H1 (cell line): ENCODE measurements around the gene AGAP1. TPM values are rescaled to one million over a fixed set of nuclear protein-coding genes. Genes with fewer than 3 reads are reported as not detected.

Experiments used
- CTCF ChIA-PET: fragments of 300-600 bp; sonication (Branson Sonifier 250); formaldehyde crosslinking; loops from one replicate; lab custom pipeline; 2021; ENCODE audit not compliant: partially characterized antibody; lab: Charles Lee
- POLR2A ChIA-PET: fragments of 300-600 bp; sonication (Branson Sonifier 250); formaldehyde crosslinking; loops from one replicate; lab custom pipeline; 2021; ENCODE audit warnings: inconsistent platforms; ENCODE audit not compliant: partially characterized antibody; lab: Charles Lee
- DNase-seq, 2 experiments: peaks; one replicate each; pipeline versions ENCODE4 v3.0.0 to v3.0.0-alpha.2; 2010 to 2022; ENCODE audit warnings: low spot score in 2 of 2, low read depth in 1 of 2, mixed read lengths in 1 of 2
- FAIRE-seq: peaks from 2 replicates; lab custom pipeline; 2011; peaks lifted over from hg19 to GRCh38; lab: Jason Lieb, UNC
- H2AFZ ChIP-seq: 2 replicates; pipeline ENCODE4 v1.8.1; 2012; ENCODE audit warnings: low read length, inconsistent platforms
- H2AK5ac ChIP-seq: 2 replicates; pipeline ENCODE4 v1.6.1; 2013; ENCODE audit warnings: low read depth, low read length
- H2BK120ac ChIP-seq: replicated peaks from 2 replicates; pipeline ENCODE3; 2013; ENCODE audit warnings: low read depth, low read length, inconsistent platforms
- H2BK12ac ChIP-seq: 2 replicates; pipeline ENCODE4 v1.6.1; 2013; ENCODE audit warnings: low read depth, low read length
- H2BK15ac ChIP-seq: 2 replicates; pipeline ENCODE4 v1.6.1; 2013; ENCODE audit warnings: low read length
- H2BK20ac ChIP-seq: 2 replicates; pipeline ENCODE4 v1.6.1; 2013; ENCODE audit warnings: low read length
- H2BK5ac ChIP-seq: 2 replicates; pipeline ENCODE4 v1.6.1; 2013; ENCODE audit warnings: low read depth, low read length
- H3K14ac ChIP-seq: 2 replicates; pipeline ENCODE4 v1.6.1; 2013; ENCODE audit warnings: inconsistent platforms; ENCODE audit not compliant: insufficient read length
- H3K18ac ChIP-seq: 2 replicates; pipeline ENCODE4 v1.6.1; 2013; ENCODE audit warnings: low read length; ENCODE audit errors: extremely low read depth
- H3K23ac ChIP-seq: 2 replicates; pipeline ENCODE4 v1.6.1; 2013; ENCODE audit warnings: inconsistent platforms; ENCODE audit not compliant: insufficient read length
- H3K23me2 ChIP-seq: 2 replicates; pipeline ENCODE4 v1.6.1; 2013; ENCODE audit warnings: low read depth, low read length
- H3K27ac ChIP-seq: 2 replicates; pipeline ENCODE4 v1.6.1; 2011; ENCODE audit warnings: low read depth, low read length, inconsistent platforms
- H3K27me3 ChIP-seq, 4 experiments: replicated peaks in 1 of 4; 1 replicate in 1 of 4; 2 replicates in 3 of 4; pipeline versions ENCODE4 v1.6.1 to v1.8.1; 2011 to 2013; ENCODE audit warnings: low read length in 3 of 4, mild to moderate bottlenecking in 3 of 4, inconsistent platforms in 2 of 4, mixed read lengths in 2 of 4, moderate library complexity in 1 of 4; ENCODE audit not compliant: control insufficient read depth in 3 of 4, insufficient read depth in 3 of 4; ENCODE audit errors: extremely low read depth in 1 of 4
- H3K36me3 ChIP-seq, 4 experiments: 2 replicates each; pipeline versions ENCODE4 v1.6.1 to v1.8.1; 2011 to 2013; ENCODE audit warnings: mild to moderate bottlenecking in 4 of 4, low read length in 3 of 4, moderate library complexity in 2 of 4, control low read depth in 1 of 4, inconsistent platforms in 1 of 4; ENCODE audit not compliant: insufficient read depth in 4 of 4, control insufficient read depth in 2 of 4
- H3K4ac ChIP-seq: replicated peaks from 2 replicates; pipeline ENCODE3; 2013; ENCODE audit warnings: low read length, low read depth, mixed read lengths, inconsistent platforms; ENCODE audit not compliant: insufficient read length
- H3K4me1 ChIP-seq, 4 experiments: replicated peaks in 1 of 4; 1 replicate in 1 of 4; 2 replicates in 3 of 4; pipeline versions ENCODE4 v1.6.1 to v1.8.1; 2011 to 2013; ENCODE audit warnings: low read length in 3 of 4, inconsistent platforms in 2 of 4, mixed read lengths in 1 of 4; ENCODE audit not compliant: insufficient read depth in 4 of 4, control insufficient read depth in 3 of 4
- H3K4me2 ChIP-seq, 2 experiments: 2 replicates each; pipeline versions ENCODE4 v1.6.1 to v1.8.1; 2011 to 2013; ENCODE audit warnings: low read depth in 2 of 2, low read length in 2 of 2, control low read depth in 1 of 2, inconsistent platforms in 1 of 2, mild to moderate bottlenecking in 1 of 2; ENCODE audit not compliant: insufficient read depth in 1 of 2
- H3K4me3 ChIP-seq, 4 experiments: fragments of 200-600, 300-600 bp in 1 of 4; sonication (generic), shearing (Covaris generic), sonication (Bioruptor Twin) in 1 of 4; 2 replicates each; pipeline versions ENCODE4 v1.5.1 to v1.8.1; 2011 to 2016; ENCODE audit warnings: low read length in 4 of 4, low read depth in 3 of 4, control low read depth in 2 of 4, inconsistent platforms in 2 of 4, mild to moderate bottlenecking in 2 of 4, mixed read lengths in 1 of 4, moderate library complexity in 1 of 4; ENCODE audit not compliant: insufficient read depth in 2 of 4; ENCODE audit errors: extremely low read depth in 1 of 4
- H3K56ac ChIP-seq: replicated peaks from 2 replicates; pipeline ENCODE3; 2013; ENCODE audit warnings: low read depth, mild to moderate bottlenecking, mixed read lengths, low read length, inconsistent platforms; ENCODE audit not compliant: insufficient read length
- H3K79me1 ChIP-seq: 2 replicates; pipeline ENCODE4 v1.6.1; 2013; ENCODE audit warnings: low read depth, low read length, control low read depth
- H3K79me2 ChIP-seq, 2 experiments: 2 replicates each; pipeline versions ENCODE4 v1.6.1 to v1.8.1; 2012 to 2013; ENCODE audit warnings: low read length in 2 of 2, mild to moderate bottlenecking in 2 of 2, inconsistent platforms in 1 of 2; ENCODE audit not compliant: insufficient read depth in 2 of 2, control insufficient read depth in 1 of 2
- H3K9ac ChIP-seq, 4 experiments: replicated peaks in 1 of 4; 1 replicate in 1 of 4; 2 replicates in 3 of 4; pipeline versions ENCODE4 v1.6.1 to v1.8.1; 2011 to 2013; ENCODE audit warnings: low read depth in 3 of 4, low read length in 3 of 4, control low read depth in 2 of 4, mild to moderate bottlenecking in 2 of 4, moderate library complexity in 2 of 4, inconsistent platforms in 1 of 4; ENCODE audit errors: extremely low read depth in 1 of 4
- H3K9me3 ChIP-seq, 2 experiments: 2 replicates each; pipeline versions ENCODE4 v1.6.1 to v1.8.1; 2012 to 2013; ENCODE audit warnings: mild to moderate bottlenecking in 2 of 2, moderate library complexity in 2 of 2, control low read depth in 1 of 2, inconsistent platforms in 1 of 2, low read depth in 1 of 2, low read length in 1 of 2, mixed read lengths in 1 of 2; ENCODE audit not compliant: insufficient read depth in 2 of 2
- H4K20me1 ChIP-seq, 2 experiments: replicated peaks in 1 of 2; 2 replicates each; pipeline versions ENCODE3 to v1.8.1; 2011 to 2013; ENCODE audit warnings: inconsistent platforms in 2 of 2, low read length in 2 of 2, mild to moderate bottlenecking in 1 of 2; ENCODE audit not compliant: insufficient read depth in 2 of 2, control insufficient read depth in 1 of 2
- H4K5ac ChIP-seq: 2 replicates; pipeline ENCODE4 v1.6.1; 2013; ENCODE audit warnings: low read length, low read depth, mixed read lengths, inconsistent platforms; ENCODE audit not compliant: insufficient read length
- H4K8ac ChIP-seq: 2 replicates; pipeline ENCODE4 v1.8.0; 2013; ENCODE audit warnings: mild to moderate bottlenecking, moderate library complexity, low read length, inconsistent platforms; ENCODE audit not compliant: insufficient read depth; ENCODE audit errors: extremely low read depth
- H4K91ac ChIP-seq: replicated peaks from 2 replicates; pipeline ENCODE3; 2013; ENCODE audit warnings: low read length, mixed read lengths, inconsistent platforms; ENCODE audit not compliant: insufficient read length
- CBX8 ChIP-seq: fragments of 300-800, 300-1000 bp; sonication (generic); IDR thresholded peaks from 2 replicates; pipeline ENCODE4 v1.7.1; 2016; ENCODE audit warnings: low read depth, low read length, borderline replicate concordance
- EZH2 ChIP-seq: fragments of 200-600 bp; sonication (generic); IDR thresholded peaks from 2 replicates; pipeline ENCODE4 v1.7.1; 2012; ENCODE audit warnings: low read depth, mild to moderate bottlenecking, moderate library complexity, low read length, inconsistent platforms; ENCODE audit not compliant: severe bottlenecking
- SUZ12 ChIP-seq: fragments of 200-600 bp; sonication (generic); IDR thresholded peaks from 2 replicates; pipeline ENCODE4 v1.6.1; 2012; ENCODE audit warnings: mild to moderate bottlenecking, inconsistent platforms, low read length, moderate library complexity, mixed read lengths
- ZNF274 ChIP-seq: IDR thresholded peaks from 2 replicates; pipeline ENCODE4 v1.7.0; 2012; ENCODE audit warnings: low read length, borderline replicate concordance; ENCODE audit errors: extremely low read depth
- WGBS, 2 experiments: shearing (Covaris generic) in 1 of 2; methylation state at CpG; one replicate each; pipeline versions ENCODE4 v1.1.6 to v1.1.7; 2013 to 2015; ENCODE audit warnings: low lambda C conversion rate in 2 of 2, mixed read lengths in 2 of 2, inconsistent platforms in 1 of 2, low coverage in 1 of 2, missing lambda C conversion rate in 1 of 2; ENCODE audit not compliant: insufficient replicate concordance in 2 of 2, insufficient coverage in 1 of 2, insufficient read length in 1 of 2; ENCODE audit errors: extremely low coverage in 1 of 2, missing lambda C conversion rate in 1 of 2; 5-methylcytosine and 5-hydroxymethylcytosine counted together
- polyA plus RNA-seq, 7 experiments: library from polyadenylated mRNA; depleted of rRNA in 3 of 7; stranded (reverse) in 5 of 7; unstranded in 2 of 7; fragments of >200 nt in 5 of 7; fragments of 200-250 nt in 2 of 7; gene quantifications; 1 replicate in 5 of 7; 2 replicates in 1 of 7; 4 replicates in 1 of 7; pipeline versions ENCODE4 v1.2.1 to v1.2.3, GENCODE V29; 2011 to 2013; ENCODE audit warnings: missing spikeins in 2 of 7, mixed read lengths in 2 of 7
- total RNA-seq: library from RNA; stranded (reverse); fragmentation: NEBNext Ultra II Directional; extraction: Animal tissue kit (Norgen Biotek cat#: 25700); gene quantifications from 2 replicates; pipeline ENCODE4 v1.2.1, GENCODE V29; 2021

The AGAP1 gene
- total and polyA plus RNA-seq, 2 of the 8 experiments (the other 6 are each of a cell fraction or from before 2014, with no cell fraction given), result 18.1 to 39.4 TPM

DNA sequence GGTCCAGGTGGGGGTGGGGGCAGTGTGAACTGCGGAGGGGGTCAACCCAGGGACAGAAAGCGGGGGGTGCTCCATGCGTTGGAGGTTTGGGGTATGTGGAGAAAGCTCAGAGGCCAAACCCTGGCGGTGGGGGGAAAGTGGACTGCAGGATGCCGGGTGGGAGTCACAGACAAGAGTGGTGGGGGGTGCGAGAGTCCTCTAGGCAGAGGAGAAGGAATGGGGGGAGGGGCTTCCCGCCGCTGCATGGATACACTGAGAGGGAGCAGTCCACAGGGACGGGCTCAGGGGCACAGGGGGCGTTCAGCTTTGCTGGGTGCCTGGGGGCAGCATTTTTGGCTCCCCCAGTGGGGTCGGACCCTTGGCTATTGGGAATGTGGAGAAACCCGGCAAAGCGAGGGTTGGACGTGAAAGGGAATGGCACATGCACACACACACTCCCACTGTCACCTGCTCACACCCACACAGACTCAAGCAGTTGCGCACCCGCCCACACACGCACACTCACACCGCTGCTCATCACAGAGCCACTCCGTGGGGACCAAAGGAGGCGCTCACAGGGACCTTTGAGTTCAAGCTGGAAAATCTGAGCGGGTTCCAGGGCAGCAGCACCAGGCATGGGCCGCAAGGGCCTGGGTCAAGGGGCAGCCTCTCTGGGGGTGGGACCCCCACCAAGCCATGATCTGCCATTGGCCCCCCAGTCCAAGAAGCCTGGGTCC lies 666.7 kb downstream of the AGAP1 start:
- peak; percentile 42; the same call in 1 of the 2 replicates for TF ChIP-seq SUZ12
- peak; percentile 9; the same call in 1 of the 2 replicates for TF ChIP-seq CBX8
- TF ChIP-seq ZNF274, result no peak
- peak; percentile 18 for TF ChIP-seq EZH2
- Histone ChIP-seq H3K4me2 (peak overlapping the region; percentile 14 to 77; a peak in 2 of 4 replicates), H3K36me3 (no peaks in the 10 kb centered on the region), H3K9ac (no peak overlapping the region), H3K4me1 (peaks cover 4 to 47% (median 34%) of the 10 kb centered on the region in 4 experiments), H3K4me3 (0 out of 8 replicates have a peak overlapping the region, but pooled peaks of 1 of the 4 experiments have one; percentile 3), H3K27ac (no peak overlapping the region), H3K4ac (peak overlapping the region; percentile 57), H4K20me1 (peaks cover 5 to 6% of the 10 kb centered on the region in 2 experiments), H2BK5ac (peak overlapping the region; percentile 97; the same call in 1 of the 2 replicates), H2BK20ac (peak overlapping the region; percentile 88; the same call in 1 of the 2 replicates), H3K23ac (no peak overlapping the region), H3K23me2 (peaks cover 18% of the 10 kb centered on the region; the same call in 1 of the 2 replicates), H3K18ac (peak overlapping the region; percentile 19; the same call in 1 of the 2 replicates), H2AFZ (no peak overlapping the region), H2BK12ac (peak overlapping the region; percentile 97; the same call in 1 of the 2 replicates), H3K79me2 (no peaks in the 10 kb centered on the region), H4K5ac (no peak overlapping the region), H3K14ac (no peak overlapping the region), H3K9me3 (no peaks in the 10 kb centered on the region), H3K56ac (no peak overlapping the region), H2AK5ac (peak overlapping the region; percentile 71; the same call in 1 of the 2 replicates), H3K79me1 (no peaks in the 10 kb centered on the region), H2BK15ac (peak overlapping the region; percentile 88; the same call in 1 of the 2 replicates), H4K8ac (peak overlapping the region; percentile 96; the same call in 1 of the 2 replicates), H2BK120ac (peak overlapping the region; percentile 55), H4K91ac (peak overlapping the region; percentile 94), H3K27me3 (peaks cover 79 to 98% (median 93%) of the 10 kb centered on the region in 4 experiments)
- DNase-seq (peak in 1 of 2 experiments; percentile 55), FAIRE-seq (no peak)
- ChIA-PET POLR2A (interaction anchor here (0.7 to 6.3 kb wide), 4 partner anchors 10 to 119 kb away, joined by 3 to 54 read pairs (median 4); partner anchors contain the start of gene GBX2), CTCF (interaction anchor here (0.6 to 6.9 kb wide), 12 partner anchors 8 to 285 kb away, joined by 3 to 50 read pairs (median 4); partner anchors contain the start of gene GBX2)
- 7% methylated on average over 14 of the region's 22 CpGs; no CpG with 5 or more reads in 1 of the 2 experiments for WGBS, 2 experiments
